HepG2 (cell line): ENCODE data around the gene ACTL8. TPM values are rescaled to one million over a fixed set of nuclear protein-coding genes. Genes with fewer than 3 reads are reported as not detected.

Source experiments
- ATAC-seq: fragments of 200-7000 bp; cut with Tn5 transposase; 3 replicates; pipeline ENCODE4 v1.9.1; 2020; ENCODE audit warnings: mild to moderate bottlenecking, moderate library complexity
- BruUV-seq: library from RNA; stranded (reverse); fragments of 400-500 nt; replicated peaks from 2 replicates; lab custom pipeline; 2021; lab: Mats Ljungman, UMichigan
- CTCF ChIA-PET: fragments of 300-600 bp; formaldehyde crosslinking; extraction: SDS; loops from one replicate; lab custom pipeline; 2021; ENCODE audit warnings: low total read pairs, inconsistent platforms, low intra/inter-chr PET ratio; lab: Yijun Ruan, JAX
- POLR2A ChIA-PET: fragments of 350-600 bp; sonication (Branson Sonifier 250); formaldehyde crosslinking; loops from one replicate; lab custom pipeline; 2020; ENCODE audit warnings: antibody characterized with exemption, inconsistent platforms; lab: Yijun Ruan, JAX
- DNase-seq: peaks from one replicate; pipeline ENCODE4 v3.0.0-alpha.2; 2015; ENCODE audit warnings: low spot score
- FAIRE-seq: peaks from 3 replicates; lab custom pipeline; 2011; peaks lifted over from hg19 to GRCh38; lab: Jason Lieb, UNC
- H2AFZ ChIP-seq: one replicate; pipeline ENCODE4 v1.6.1; 2011; ENCODE audit warnings: low read length, inconsistent platforms
- H3K27ac ChIP-seq: fragments of 300-600 bp; 3 replicates; pipeline ENCODE4 v1.8.0; 2011; ENCODE audit warnings: mixed run types, mild to moderate bottlenecking, mixed read lengths, low read length, inconsistent platforms; ENCODE audit not compliant: insufficient read depth; ENCODE audit errors: extremely low read length
- H3K27me3 ChIP-seq, 2 experiments: fragments of 200-600 bp in 1 of 2; 2 replicates in 1 of 2; 3 replicates in 1 of 2; pipeline versions ENCODE4 v1.6.0 to v1.8.0; 2011; ENCODE audit warnings: low read length in 2 of 2, mild to moderate bottlenecking in 2 of 2, moderate library complexity in 2 of 2, inconsistent platforms in 1 of 2; ENCODE audit not compliant: insufficient read depth in 2 of 2, control insufficient read depth in 1 of 2
- H3K36me3 ChIP-seq, 2 experiments: fragments of 200-600 bp in 1 of 2; replicated peaks in 1 of 2; 2 replicates in 1 of 2; 3 replicates in 1 of 2; pipeline versions ENCODE4 v1.5.1 to v1.8.0; 2011; ENCODE audit warnings: low read length in 2 of 2, inconsistent platforms in 1 of 2; ENCODE audit not compliant: insufficient read depth in 2 of 2, control insufficient read depth in 1 of 2
- H3K4me1 ChIP-seq: 2 replicates; pipeline ENCODE4 v1.5.1; 2012; ENCODE audit warnings: low read length, inconsistent platforms; ENCODE audit not compliant: insufficient read depth
- H3K4me2 ChIP-seq: 2 replicates; pipeline ENCODE4 v1.6.0; 2011; ENCODE audit warnings: low read depth, low read length, inconsistent platforms
- H3K4me3 ChIP-seq, 3 experiments: fragments of 200-600 bp in 1 of 3; sonication (generic), shearing (Covaris generic) in 1 of 3; replicated peaks in 1 of 3; 2 replicates each; pipeline ENCODE4 v1.5.1; 2011 to 2016; ENCODE audit warnings: low read length in 3 of 3, inconsistent platforms in 2 of 3, low read depth in 2 of 3, mild to moderate bottlenecking in 2 of 3, control low read depth in 1 of 3, mixed read lengths in 1 of 3; ENCODE audit not compliant: insufficient read depth in 1 of 3
- H3K79me2 ChIP-seq: one replicate; pipeline ENCODE4 v1.6.1; 2011; ENCODE audit warnings: low read length, inconsistent platforms; ENCODE audit not compliant: insufficient read depth
- H3K9ac ChIP-seq: 2 replicates; pipeline ENCODE4 v1.6.0; 2011; ENCODE audit warnings: mild to moderate bottlenecking, low read depth, low read length, inconsistent platforms; ENCODE audit not compliant: insufficient read depth
- H3K9me3 ChIP-seq: 2 replicates; pipeline ENCODE4 v1.5.1; 2012; ENCODE audit warnings: mild to moderate bottlenecking, low read length
- H4K20me1 ChIP-seq: 2 replicates; pipeline ENCODE4 v1.6.0; 2011; ENCODE audit warnings: inconsistent platforms, mild to moderate bottlenecking, low read length, moderate library complexity; ENCODE audit not compliant: insufficient read depth
- MAFF ChIP-seq: IDR thresholded peaks from 2 replicates; pipeline ENCODE4 v1.6.1; 2011; ENCODE audit warnings: low read depth, low read length, improper control_type of control experiment
- MAFK ChIP-seq, 2 experiments: IDR thresholded peaks in 1 of 2; conservative IDR thresholded peaks in 1 of 2; 2 replicates each; pipeline ENCODE4 v1.6.1; 2011; ENCODE audit warnings: improper control_type of control experiment in 2 of 2, low read length in 2 of 2
- ZGPAT ChIP-seq: IDR thresholded peaks from 2 replicates; pipeline ENCODE4 v1.6.1; 2016; ENCODE audit warnings: mild to moderate bottlenecking
- ZNF503 ChIP-seq: sonication (generic); formaldehyde crosslinking; IDR thresholded peaks from 2 replicates; pipeline ENCODE4 v1.4.0; 2020; ENCODE audit warnings: missing genetic modification reagents
- WGBS: methylation state at CpG from one replicate; pipeline ENCODE4 v1.1.6; 2017; ENCODE audit warnings: low lambda C conversion rate; 5-methylcytosine and 5-hydroxymethylcytosine counted together
- in situ Hi-C: cut with HindIII; loops from 2 replicates; pipeline ENCODE4 v1.10.0; 2017; ENCODE audit warnings: low pct_unique_long_range_greater_than_20kb; ENCODE audit not compliant: extremely low pct_ligation_motif_present
- intact Hi-C: fragments of 100-400 bp; cut with micrococcal nuclease; formaldehyde crosslinking; loops from one replicate; pipeline ENCODE4 v1.10.0; 2022; ENCODE audit not compliant: unreplicated experiment
- polyA plus RNA-seq, 8 experiments: library from polyadenylated mRNA; depleted of rRNA in 3 of 8; stranded (reverse) in 7 of 8; unstranded in 1 of 8; fragments of >200 nt; fragmentation: Illumina TruSeq in 4 of 8; extraction: Trizol in 4 of 8; gene quantifications; 2 replicates each; pipeline versions ENCODE4 v1.2.1 to v1.2.3, GENCODE V29; 2011 to 2016; ENCODE audit warnings: low read depth in 4 of 8, missing spikeins in 1 of 8, mixed read lengths in 1 of 8; ENCODE audit not compliant: insufficient read depth in 1 of 8
- total RNA-seq, 5 experiments: library from RNA; depleted of rRNA; stranded (reverse); fragments of >200 nt; fragmentation: Illumina TruSeq; extraction: Trizol; gene quantifications; 2 replicates each; pipeline ENCODE4 v1.2.3, GENCODE V29; 2016; ENCODE audit warnings: low read depth in 1 of 5

The ACTL8 gene
- total and polyA plus RNA-seq, 2 of the 13 experiments (the other 11 are each of a cell fraction or from before 2014, with no cell fraction given) = 0.09 to 0.64 TPM

DNA sequence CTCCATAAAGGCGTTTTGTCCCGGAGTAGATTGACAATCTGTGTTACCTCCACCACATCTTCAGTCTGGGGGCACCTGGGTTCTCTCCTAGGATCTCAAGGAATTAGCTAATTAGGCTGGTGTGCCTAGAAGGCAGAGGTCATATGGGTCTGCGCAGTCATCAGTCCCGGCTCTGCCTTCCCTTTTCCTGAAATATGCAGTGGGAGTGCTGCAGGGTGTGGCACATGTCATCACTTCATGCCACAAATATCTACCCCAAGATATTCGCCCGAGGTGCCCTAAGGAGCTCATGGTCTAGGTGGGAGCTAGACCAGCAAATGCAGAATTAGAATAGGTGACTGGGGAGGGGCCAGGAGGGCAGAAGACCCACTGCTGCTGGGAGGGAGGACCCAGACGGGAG, 42.9 kb downstream of the ACTL8 start:
- intact Hi-C loops (no loop called here), in situ Hi-C loops (no loop called here)
- ATAC-seq (no peak), DNase-seq (no peak), FAIRE-seq (no peak)
- no peaks in the 10 kb centered on the region for H3K4me1 ChIP-seq
- BruUV-seq = no TSS peak
- H3K36me3 ChIP-seq = no peaks in the 10 kb centered on the region
- H3K27me3 ChIP-seq = peaks cover 1 to 69% of the 10 kb centered on the region in 2 experiments
- no peaks in the 10 kb centered on the region for H4K20me1 ChIP-seq
- POLR2A ChIA-PET = no interaction called here
- no peak overlapping the region for H3K9ac ChIP-seq
- no peak overlapping the region for H3K27ac ChIP-seq
- no peak overlapping the region for H2AFZ ChIP-seq
- WGBS = 9% methylated on average over 7 of the region's 7 CpGs
- no peak overlapping the region for H3K4me2 ChIP-seq
- CTCF ChIA-PET = no interaction called here
- no peak for TF ChIP-seq ZNF503 (CRISPR knock-in tag)
- TF ChIP-seq, all 625 proteins: peak for 0
- Histone ChIP-seq H3K9me3 (no peaks in the 10 kb centered on the region), H3K4me3 (no peak overlapping the region), H3K79me2 (no peaks in the 10 kb centered on the region)

GRCh38 chr1:17798799-17799382, 43.8 kb downstream of the ACTL8 start:
- Histone ChIP-seq H3K4me1 (no peaks in the 10 kb centered on the region), H3K27ac (no peak overlapping the region), H3K79me2 (no peaks in the 10 kb centered on the region), H3K9me3 (no peaks in the 10 kb centered on the region), H2AFZ (no peak overlapping the region), H3K4me2 (no peak overlapping the region), H3K36me3 (no peaks in the 10 kb centered on the region), H3K4me3 (no peak overlapping the region), H3K27me3 (peaks cover 1 to 60% of the 10 kb centered on the region in 2 experiments), H4K20me1 (no peaks in the 10 kb centered on the region), H3K9ac (no peak overlapping the region)
- WGBS = 14% methylated on average over 15 of the region's 16 CpGs
- BruUV-seq = no TSS peak
- no peak for FAIRE-seq
- ChIA-PET POLR2A (no interaction called here), CTCF (no interaction called here)
- ATAC-seq = no peak
- in situ Hi-C loops = no loop called here
- DNase-seq = no peak
- TF ChIP-seq ZGPAT (CRISPR knock-in tag) (no peak), MAFF (peak; percentile 82), MAFK (conservative IDR thresholded peaks at IDR 0.05 in 1 of 2, IDR thresholded peaks at IDR 0.05 in 1 of 2; ENCODE audit: low read length in 2 of 2) (peak; percentile 80 to 92)
- intact Hi-C loops = no loop called here
